Measurements from ENCODE around the gene TUBG2. TPM values are rescaled to one million over a fixed set of nuclear protein-coding genes. Genes with fewer than 3 reads are reported as not detected.
A peak's percentile ranks its signal among the peaks of the same experiment; 100 is the strongest.

Gene TUBG2
- total and polyA plus RNA-seq, 10 donors: 4.9 to 24.9 (median 15.2) TPM

- TF ChIP-seq POLR2AphosphoS5 (IDR thresholded peaks at IDR 0.05) (no peak), POLR2A (IDR thresholded peaks at IDR 0.05) (no peak), CTCF (IDR thresholded peaks at IDR 0.05 in 8 of 11, conservative IDR thresholded peaks at IDR 0.05 in 3 of 11) (no peak)
- Histone ChIP-seq H3K36me3 (peaks cover 6 to 100% (median 93%) of the 10 kb centered on the region in 6 donors), H3K27ac (peak overlapping the region in 3 of 8 donors; percentile 1 to 36 (median 32)), H3K4me1 (peaks cover 0 to 48% (median 13%) of the 10 kb centered on the region in 6 donors), H3K4me3 (no peak overlapping the region), H3K9me3 (no peaks in the 10 kb centered on the region), H3K27me3 (replicated peaks in 1 of 7) (no peaks in the 10 kb centered on the region)
- DNase-seq: no peak
- 84 to 91% (median 86%) methylated on average over 5 of the region's 5 CpGs for WGBS, 5 donors
- intact Hi-C loops (cut with DNase I; ENCODE audit: low total_unique reads): no loop called here
Measured at GRCh38 chr17:42704490-42704836, 45.4 kb downstream of the TUBG2 start.

- no peak for DNase-seq
- Histone ChIP-seq H3K9me3 (no peaks in the 10 kb centered on the region), H3K27me3 (replicated peaks in 1 of 7) (no peaks in the 10 kb centered on the region), H3K27ac (peak overlapping the region in 4 of 8 donors; percentile 1 to 36 (median 19)), H3K4me3 (no peak overlapping the region), H3K36me3 (peaks cover 8 to 100% (median 98%) of the 10 kb centered on the region in 6 donors), H3K4me1 (peaks cover 0 to 45% (median 13%) of the 10 kb centered on the region in 6 donors)
- intact Hi-C loops (cut with DNase I; ENCODE audit: low total_unique reads): no loop called here
- no peak for TF ChIP-seq CTCF (IDR thresholded peaks at IDR 0.05 in 8 of 11, conservative IDR thresholded peaks at IDR 0.05 in 3 of 11)
- WGBS, 5 donors: 66 to 81% (median 69%) methylated on average over 8 of the region's 8 CpGs
Measured at GRCh38 chr17:42704837-42705494, 45.9 kb downstream of the TUBG2 start.

GRCh38 chr17:42706732-42707131 lies 47.6 kb downstream of the TUBG2 start:
- H3K9me3 ChIP-seq: no peaks in the 10 kb centered on the region
- no peak for DNase-seq
- H3K27me3 ChIP-seq (replicated peaks in 1 of 7): no peaks in the 10 kb centered on the region
- WGBS, 5 donors: 39 to 66% (median 42%) methylated on average over 5 of the region's 5 CpGs
- no peak overlapping the region for H3K4me3 ChIP-seq
- peaks cover 0 to 45% (median 13%) of the 10 kb centered on the region in 6 donors for H3K4me1 ChIP-seq
- no peak for TF ChIP-seq CTCF (IDR thresholded peaks at IDR 0.05 in 8 of 11, conservative IDR thresholded peaks at IDR 0.05 in 3 of 11)
- no peak for TF ChIP-seq POLR2AphosphoS5 (IDR thresholded peaks at IDR 0.05)
- TF ChIP-seq POLR2A (IDR thresholded peaks at IDR 0.05): no peak
- peak overlapping the region in 1 of 8 donors; percentile 20 for H3K27ac ChIP-seq
- intact Hi-C loops (cut with DNase I; ENCODE audit: low total_unique reads): no loop called here
- peaks cover 8 to 100% (median 100%) of the 10 kb centered on the region in 6 donors for H3K36me3 ChIP-seq

- Histone ChIP-seq H3K36me3 (peaks cover 11 to 100% (median 99%) of the 10 kb centered on the region in 6 donors), H3K4me1 (peaks cover 0 to 32% (median 13%) of the 10 kb centered on the region in 6 donors), H3K27me3 (replicated peaks in 1 of 7) (no peaks in the 10 kb centered on the region), H3K27ac (no peak overlapping the region), H3K4me3 (no peak overlapping the region), H3K9me3 (no peaks in the 10 kb centered on the region)
- intact Hi-C loops (cut with DNase I; ENCODE audit: low total_unique reads): no loop called here
- DNase-seq: no peak
- 87 to 97% (median 93%) methylated on average over 3 of the region's 3 CpGs for WGBS, 5 donors
- TF ChIP-seq POLR2A (IDR thresholded peaks at IDR 0.05): no peak
- no peak for TF ChIP-seq POLR2AphosphoS5 (IDR thresholded peaks at IDR 0.05)
- no peak for TF ChIP-seq CTCF (IDR thresholded peaks at IDR 0.05 in 8 of 11, conservative IDR thresholded peaks at IDR 0.05 in 3 of 11)
Measured at GRCh38 chr17:42708588-42708987, 49.5 kb downstream of the TUBG2 start.
